Tibial nerve (tissue), 4 donors: Measurements from ENCODE around the gene CYP1B1. TPM values are rescaled to one million over a fixed set of nuclear protein-coding genes. Genes with fewer than 3 reads are reported as not detected.

Experiments used
- DNase-seq, 2 donors: peaks; one replicate each; pipeline ENCODE4 v3.0.0-alpha.2; 2019; ENCODE audit warnings: low spot score in 2 of 2
- H3K27ac ChIP-seq, 4 donors: fragments of 200-600 bp; sonication (generic) in 3 of 4; one replicate each; pipeline ENCODE4 v1.5.1; 2017 to 2019; ENCODE audit warnings: mild to moderate bottlenecking in 1 of 4
- H3K27me3 ChIP-seq, 2 donors: fragments of 200-600 bp; sonication (generic) in 1 of 2; one replicate each; pipeline versions ENCODE4 v1.5.1 to v1.6.0; 2017 to 2019
- H3K36me3 ChIP-seq, 3 donors: fragments of 200-600 bp; sonication (generic); one replicate each; pipeline ENCODE4 v1.5.1; 2018 to 2019
- H3K4me1 ChIP-seq, 4 donors: fragments of 200-600 bp; sonication (generic) in 3 of 4; one replicate each; pipeline ENCODE4 v1.5.1; 2017 to 2019
- H3K4me3 ChIP-seq, 4 donors: fragments of 200-600 bp; sonication (generic) in 3 of 4; one replicate each; pipeline ENCODE4 v1.5.1; 2017 to 2019; ENCODE audit warnings: mild to moderate bottlenecking in 1 of 4, moderate library complexity in 1 of 4
- H3K9me3 ChIP-seq, 4 donors: fragments of 200-600 bp; sonication (generic) in 3 of 4; one replicate each; pipeline ENCODE4 v1.5.1; 2017 to 2019
- CTCF ChIP-seq, 5 experiments: fragments of 200-600 bp in 3 of 5; fragments of 450-650 bp in 2 of 5; sonication (generic) in 3 of 5; IDR thresholded peaks; one replicate each; pipeline ENCODE4 v1.5.1; 2016 to 2019; ENCODE audit warnings: antibody characterized with exemption in 5 of 5, mild to moderate bottlenecking in 3 of 5, moderate library complexity in 2 of 5
- EP300 ChIP-seq, 2 donors: sonication (generic); formaldehyde crosslinking; IDR thresholded peaks; one replicate each; pipeline ENCODE4 v1.6.1; 2017; ENCODE audit warnings: antibody characterized with exemption in 2 of 2, mild to moderate bottlenecking in 1 of 2
- POLR2A ChIP-seq, 2 donors: fragments of 450-650 bp; IDR thresholded peaks; one replicate each; pipeline ENCODE4 v1.6.1; 2017; ENCODE audit warnings: antibody characterized with exemption in 2 of 2, mild to moderate bottlenecking in 2 of 2, moderate library complexity in 2 of 2
- WGBS, 2 donors: methylation state at CpG; one replicate each; pipeline ENCODE4 v1.1.5; 2018; 5-methylcytosine and 5-hydroxymethylcytosine counted together
- total RNA-seq, 4 donors: library from RNA; depleted of rRNA; stranded (reverse); fragments of >200 nt; gene quantifications; one replicate each; pipeline ENCODE4 v1.1.0, GENCODE V29; 2016

Gene CYP1B1
- total RNA-seq, 4 donors from 2014 or later: 170 to 321 (median 212) TPM

- 35 to 37% methylated on average over 7 of the region's 7 CpGs for WGBS, 2 donors
- Histone ChIP-seq H3K36me3 (no peaks in the 10 kb centered on the region), H3K4me1 (peaks cover 0 to 19% (median 0%) of the 10 kb centered on the region in 4 donors), H3K9me3 (peaks cover 0 to 9% (median 0%) of the 10 kb centered on the region in 4 donors), H3K4me3 (no peak overlapping the region), H3K27ac (peak overlapping the region; percentile 54 to 86 (median 69)), H3K27me3 (no peaks in the 10 kb centered on the region)
- no peak for DNase-seq
- TF ChIP-seq POLR2A (IDR thresholded peaks at IDR 0.05) (no peak), EP300 (IDR thresholded peaks at IDR 0.05) (peak in 1 of 2 donors; percentile 22)
These were observed 30.6 kb upstream of the CYP1B1 start for GRCh38 chr2:38106405-38107094.

GRCh38 chr2:38105922-38106321, 30.0 kb upstream of the CYP1B1 start:
- Histone ChIP-seq H3K9me3 (peaks cover 0 to 9% (median 0%) of the 10 kb centered on the region in 4 donors), H3K27me3 (no peaks in the 10 kb centered on the region), H3K27ac (peak overlapping the region in 2 of 4 donors; percentile 83 to 86), H3K36me3 (no peaks in the 10 kb centered on the region), H3K4me1 (peaks cover 0 to 19% (median 0%) of the 10 kb centered on the region in 4 donors), H3K4me3 (no peak overlapping the region)
- WGBS, 2 donors: 68 to 70% methylated on average over 7 of the region's 7 CpGs
- DNase-seq: no peak
- TF ChIP-seq EP300 (IDR thresholded peaks at IDR 0.05): no peak
- no peak for TF ChIP-seq POLR2A (IDR thresholded peaks at IDR 0.05)
- no peak for TF ChIP-seq CTCF (IDR thresholded peaks at IDR 0.05)

- 94 to 99% methylated on average over 3 of the region's 3 CpGs for WGBS, 2 donors
- no peak overlapping the region for H3K4me3 ChIP-seq
- TF ChIP-seq CTCF (IDR thresholded peaks at IDR 0.05) (no peak), POLR2A (IDR thresholded peaks at IDR 0.05) (no peak), EP300 (IDR thresholded peaks at IDR 0.05) (no peak)
- no peak for DNase-seq
- peaks cover 0 to 20% (median 0%) of the 10 kb centered on the region in 4 donors for H3K4me1 ChIP-seq
- H3K9me3 ChIP-seq: peaks cover 0 to 9% (median 0%) of the 10 kb centered on the region in 4 donors
- no peak overlapping the region for H3K27ac ChIP-seq
- H3K27me3 ChIP-seq: no peaks in the 10 kb centered on the region
- no peaks in the 10 kb centered on the region for H3K36me3 ChIP-seq
These were observed 28.6 kb upstream of the CYP1B1 start for GRCh38 chr2:38104598-38104997.

GRCh38 chr2:38100328-38100727, 24.4 kb upstream of the CYP1B1 start:
- WGBS, 2 donors: 41 to 43% methylated on average over 3 of the region's 3 CpGs
- no peaks in the 10 kb centered on the region for H3K27me3 ChIP-seq
- peaks cover 0 to 9% (median 0%) of the 10 kb centered on the region in 4 donors for H3K9me3 ChIP-seq
- DNase-seq: no peak
- no peak for TF ChIP-seq EP300 (IDR thresholded peaks at IDR 0.05)
- TF ChIP-seq POLR2A (IDR thresholded peaks at IDR 0.05): no peak
- TF ChIP-seq CTCF (IDR thresholded peaks at IDR 0.05): no peak
- H3K27ac ChIP-seq: peak overlapping the region in 1 of 4 donors; percentile 25
- no peaks in the 10 kb centered on the region for H3K36me3 ChIP-seq
- peaks cover 0 to 41% (median 10%) of the 10 kb centered on the region in 4 donors for H3K4me1 ChIP-seq
- H3K4me3 ChIP-seq: no peak overlapping the region

- DNase-seq: no peak
- WGBS, 2 donors: 43 to 45% methylated on average over 10 of the region's 10 CpGs
- H3K27ac ChIP-seq: peak overlapping the region in 3 of 4 donors; percentile 55 to 82 (median 80)
- H3K36me3 ChIP-seq: no peaks in the 10 kb centered on the region
- H3K4me1 ChIP-seq: peaks cover 0 to 41% (median 10%) of the 10 kb centered on the region in 4 donors
- TF ChIP-seq CTCF (IDR thresholded peaks at IDR 0.05) (no peak), POLR2A (IDR thresholded peaks at IDR 0.05) (no peak), EP300 (IDR thresholded peaks at IDR 0.05) (no peak)
- peak overlapping the region in 3 of 4 donors; percentile 21 to 40 (median 24) for H3K4me3 ChIP-seq
- H3K27me3 ChIP-seq: no peaks in the 10 kb centered on the region
- peaks cover 0 to 4% (median 0%) of the 10 kb centered on the region in 4 donors for H3K9me3 ChIP-seq
These were observed 23.4 kb upstream of the CYP1B1 start for GRCh38 chr2:38099099-38100028.
